Activated T-cell treated with anti-CD3 and anti-CD28 coated beads, Interleukin-2, amount 50 U/mL, for 24 hours (primary cell): ENCODE measurements around the gene PHF21A.
A peak's percentile ranks its signal among the peaks of the same experiment; 100 is the strongest.
"Not testable (repeated sequence)": the region's sequence is repeated elsewhere in the genome, so short reads cannot be mapped to it uniquely, and the experiment has no call there.

Experiments
- DNase-seq: peaks from one replicate; pipeline ENCODE4 v3.0.0-alpha.2; 2020
- H3K27ac Mint-ChIP-seq: 2 replicates; pipeline ENCODE4 v1.8.0; 2020; ENCODE audit warnings: mild to moderate bottlenecking, mixed read lengths
- H3K27me3 Mint-ChIP-seq: 2 replicates; pipeline ENCODE4 v1.8.0; 2020; ENCODE audit warnings: mixed read lengths
- H3K36me3 Mint-ChIP-seq: 2 replicates; pipeline ENCODE4 v1.8.0; 2020; ENCODE audit warnings: low read depth, mixed read lengths
- H3K4me1 Mint-ChIP-seq: 2 replicates; pipeline ENCODE4 v1.8.0; 2020; ENCODE audit warnings: low read depth, mixed read lengths
- H3K4me3 Mint-ChIP-seq: 2 replicates; pipeline ENCODE4 v1.8.0; 2020; ENCODE audit warnings: mild to moderate bottlenecking, moderate library complexity, mixed read lengths
- H3K9me3 Mint-ChIP-seq: 2 replicates; pipeline ENCODE4 v1.8.0; 2020; ENCODE audit warnings: mixed read lengths

Gene PHF21A

GRCh38 chr11:45983471-45983845 is 137.8 kb downstream of the PHF21A start:
- Mint-ChIP-seq H3K27me3 (no peaks in the 10 kb centered on the region), H3K36me3 (peaks cover 14% of the 10 kb centered on the region), H3K27ac (no peak overlapping the region), H3K4me3 (no peak overlapping the region), H3K9me3 (no peaks in the 10 kb centered on the region), H3K4me1 (peaks cover 32% of the 10 kb centered on the region)
- DNase-seq, result no peak

DNA sequence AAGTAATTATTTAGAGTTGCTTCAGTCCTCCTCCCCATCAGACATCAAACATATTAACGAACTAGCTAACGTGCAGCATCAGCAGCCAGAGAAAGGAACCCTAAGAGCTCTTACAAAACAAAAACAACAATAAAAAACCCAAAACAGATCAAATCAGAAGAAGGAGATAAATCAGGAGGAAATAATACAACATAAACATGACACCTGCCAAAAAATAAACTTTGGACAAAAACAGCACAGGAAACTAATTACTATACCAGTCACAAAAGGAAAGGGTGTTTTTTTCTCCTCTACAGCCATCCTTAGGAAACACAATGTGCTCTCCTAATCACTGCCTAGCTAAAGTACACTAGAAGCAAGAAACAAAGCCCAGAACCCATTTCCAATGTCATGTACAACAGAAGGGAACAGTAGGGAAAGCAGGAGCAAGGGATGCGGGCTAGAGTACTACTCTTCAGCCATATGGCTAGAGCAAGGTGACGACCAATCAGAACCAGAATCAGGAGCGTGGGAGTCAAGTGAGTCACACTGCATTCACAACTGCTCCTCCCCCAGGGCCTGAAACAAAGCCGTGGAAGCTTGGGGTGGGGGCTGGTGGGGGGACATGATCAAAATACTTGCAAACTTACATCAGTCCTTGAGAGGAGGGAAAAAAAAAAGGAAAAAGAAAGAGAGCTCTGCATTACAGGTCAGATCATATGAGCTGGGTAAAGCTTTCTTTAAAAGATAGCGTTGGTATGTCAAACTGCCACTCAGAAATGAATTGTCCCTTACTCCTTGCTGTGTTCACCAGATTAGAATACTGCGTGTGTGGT is 138.4 kb downstream of the PHF21A start:
- Mint-ChIP-seq H3K9me3 (no peaks in the 10 kb centered on the region), H3K4me1 (peaks cover 32% of the 10 kb centered on the region), H3K36me3 (peaks cover 20% of the 10 kb centered on the region), H3K27ac (peak overlapping the region; percentile 62), H3K4me3 (no peak overlapping the region), H3K27me3 (no peaks in the 10 kb centered on the region)
- peak; percentile 53 for DNase-seq

- Mint-ChIP-seq H3K4me1 (peaks cover 32% of the 10 kb centered on the region), H3K36me3 (peaks cover 27% of the 10 kb centered on the region)
- not testable (repeated sequence) for H3K4me3 Mint-ChIP-seq, H3K27ac Mint-ChIP-seq, H3K9me3 Mint-ChIP-seq, H3K27me3 Mint-ChIP-seq, DNase-seq
Observed at GRCh38 chr11:45981826-45982225, 139.4 kb downstream of the PHF21A start.

- peaks cover 57% of the 10 kb centered on the region for H3K36me3 Mint-ChIP-seq
- H3K27me3 Mint-ChIP-seq, result no peaks in the 10 kb centered on the region
- no peaks in the 10 kb centered on the region for H3K9me3 Mint-ChIP-seq
- H3K4me1 Mint-ChIP-seq, result no peaks in the 10 kb centered on the region
- DNase-seq, result no peak
- no peak overlapping the region for H3K4me3 Mint-ChIP-seq
- no peak overlapping the region for H3K27ac Mint-ChIP-seq
Observed at GRCh38 chr11:45974806-45975205, 146.4 kb downstream of the PHF21A start.

DNA sequence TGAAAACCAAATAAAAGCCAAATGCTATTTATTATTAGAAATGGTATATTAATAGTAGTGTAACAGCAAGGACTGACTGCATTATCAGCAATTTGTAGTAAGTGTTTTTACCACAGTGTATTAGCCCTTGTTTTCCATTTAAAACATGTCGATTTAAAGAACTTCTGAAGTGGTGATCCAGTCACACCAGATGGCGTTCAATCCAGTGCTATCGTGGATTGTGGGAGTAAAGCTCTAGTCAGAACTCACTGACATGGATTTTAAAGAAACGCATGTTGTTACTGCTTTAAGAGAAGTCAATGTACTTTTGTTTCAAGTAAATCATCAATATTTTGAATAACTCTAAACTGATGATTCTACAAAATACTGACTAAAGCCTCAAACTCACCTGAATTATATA is 147.7 kb downstream of the PHF21A start:
- H3K27me3 Mint-ChIP-seq, result no peaks in the 10 kb centered on the region
- H3K27ac Mint-ChIP-seq, result no peak overlapping the region
- no peaks in the 10 kb centered on the region for H3K4me1 Mint-ChIP-seq
- no peaks in the 10 kb centered on the region for H3K9me3 Mint-ChIP-seq
- peaks cover 54% of the 10 kb centered on the region for H3K36me3 Mint-ChIP-seq
- DNase-seq, result no peak
- H3K4me3 Mint-ChIP-seq, result no peak overlapping the region

- Mint-ChIP-seq H3K4me3 (no peak overlapping the region), H3K9me3 (no peaks in the 10 kb centered on the region), H3K4me1 (no peaks in the 10 kb centered on the region), H3K27ac (no peak overlapping the region), H3K27me3 (no peaks in the 10 kb centered on the region), H3K36me3 (peaks cover 45% of the 10 kb centered on the region)
- DNase-seq, result no peak
Observed at GRCh38 chr11:45968901-45969300, 152.4 kb downstream of the PHF21A start.

DNA sequence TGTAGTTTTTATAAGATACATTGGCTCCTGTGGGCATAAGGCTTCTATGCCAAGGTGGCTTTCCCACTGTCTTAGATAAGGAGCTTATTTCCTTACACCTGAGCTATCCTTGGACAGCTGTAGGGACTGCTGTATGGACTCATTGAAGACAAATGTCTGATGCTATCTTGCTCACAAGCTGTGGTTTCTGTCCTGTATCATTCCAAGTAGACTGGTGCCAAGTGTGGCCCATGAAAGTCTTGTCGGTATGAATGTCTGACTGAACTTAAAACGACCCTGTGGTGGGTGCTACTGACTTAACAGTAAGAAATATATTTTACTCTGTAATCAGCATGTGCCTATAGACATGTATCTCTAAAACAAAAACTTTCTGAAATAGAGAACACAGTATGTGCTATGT is 153.7 kb downstream of the PHF21A start:
- DNase-seq, result no peak
- H3K4me3 Mint-ChIP-seq, result no peak overlapping the region

GRCh38 chr11:45964911-45965389 is 156.3 kb downstream of the PHF21A start:
- no peaks in the 10 kb centered on the region for H3K4me1 Mint-ChIP-seq
- H3K4me3 Mint-ChIP-seq, result no peak overlapping the region
- peaks cover 42% of the 10 kb centered on the region for H3K36me3 Mint-ChIP-seq
- peak; percentile 59 for DNase-seq
- no peak overlapping the region for H3K27ac Mint-ChIP-seq
- no peaks in the 10 kb centered on the region for H3K9me3 Mint-ChIP-seq
- H3K27me3 Mint-ChIP-seq, result no peaks in the 10 kb centered on the region

More for the DNA sequence above, 153.7 kb downstream of the PHF21A start:
- H3K36me3 Mint-ChIP-seq, result peaks cover 45% of the 10 kb centered on the region
- no peaks in the 10 kb centered on the region for H3K9me3 Mint-ChIP-seq
- no peak overlapping the region for H3K27ac Mint-ChIP-seq
- no peaks in the 10 kb centered on the region for H3K27me3 Mint-ChIP-seq
- H3K4me1 Mint-ChIP-seq, result no peaks in the 10 kb centered on the region

GRCh38 chr11:45961751-45962240 is 159.5 kb downstream of the PHF21A start:
- Mint-ChIP-seq H3K4me1 (peaks cover 2% of the 10 kb centered on the region), H3K27me3 (no peaks in the 10 kb centered on the region), H3K36me3 (peaks cover 31% of the 10 kb centered on the region), H3K9me3 (no peaks in the 10 kb centered on the region), H3K4me3 (no peak overlapping the region), H3K27ac (no peak overlapping the region)
- DNase-seq, result no peak

DNA sequence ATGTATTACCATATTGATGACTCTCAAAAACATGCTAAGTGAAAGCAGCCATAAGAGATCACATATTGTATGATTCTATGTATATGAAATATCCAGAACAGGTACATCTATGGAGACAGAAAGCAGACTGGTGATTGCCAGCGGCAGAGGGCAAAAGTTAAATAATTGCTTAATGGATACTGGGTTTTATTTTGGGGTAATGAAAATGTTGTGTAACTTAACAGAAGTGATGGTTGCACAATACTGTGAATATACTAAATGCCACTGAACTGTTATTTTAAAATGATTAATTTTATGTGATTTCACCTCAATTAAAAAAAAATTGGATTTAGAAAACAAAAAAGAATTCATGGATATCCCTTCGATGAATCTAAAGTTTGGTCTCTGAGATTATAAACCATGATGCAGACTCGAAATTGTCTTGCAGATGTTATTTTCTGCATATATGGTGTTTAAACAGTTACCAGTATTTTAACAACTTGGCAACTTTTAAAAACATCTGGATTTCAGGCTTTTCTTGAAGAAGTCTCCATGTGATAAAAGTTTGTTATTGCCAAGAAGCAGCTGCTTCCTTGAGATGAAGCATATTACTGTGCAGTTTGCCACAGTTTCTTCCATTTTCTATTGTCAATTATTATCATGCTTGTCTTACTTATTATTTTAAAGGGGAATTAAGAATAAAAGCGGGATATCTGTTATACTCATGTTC is 160.7 kb downstream of the PHF21A start:
- H3K36me3 Mint-ChIP-seq, result peaks cover 40% of the 10 kb centered on the region
- no peaks in the 10 kb centered on the region for H3K27me3 Mint-ChIP-seq
- H3K27ac Mint-ChIP-seq, result no peak overlapping the region
- no peak for DNase-seq
- peaks cover 2% of the 10 kb centered on the region for H3K4me1 Mint-ChIP-seq
- no peaks in the 10 kb centered on the region for H3K9me3 Mint-ChIP-seq
- no peak overlapping the region for H3K4me3 Mint-ChIP-seq

DNA sequence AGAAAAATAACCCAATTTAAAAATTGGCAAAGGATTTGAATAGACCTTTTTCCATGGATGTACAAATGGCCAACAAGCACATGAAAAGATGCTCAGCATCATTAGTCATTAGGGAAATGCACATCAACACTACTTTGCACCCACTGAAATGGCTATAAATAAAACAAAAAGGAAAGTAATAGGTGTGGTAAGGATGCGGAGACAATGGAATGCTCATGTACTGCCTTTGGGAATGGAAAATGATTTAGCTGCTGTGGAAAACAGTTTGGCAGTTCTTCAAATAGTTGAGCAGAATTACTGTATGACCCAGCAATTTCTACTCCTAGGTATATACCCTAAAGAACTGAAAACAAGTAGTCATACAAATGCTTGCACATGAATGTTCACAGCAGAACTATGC is 161.4 kb downstream of the PHF21A start:
- H3K36me3 Mint-ChIP-seq, result peaks cover 46% of the 10 kb centered on the region
- H3K27me3 Mint-ChIP-seq, result no peaks in the 10 kb centered on the region
- H3K4me3 Mint-ChIP-seq, result no peak overlapping the region
- no peak for DNase-seq
- H3K27ac Mint-ChIP-seq, result no peak overlapping the region
- peaks cover 2% of the 10 kb centered on the region for H3K4me1 Mint-ChIP-seq
- H3K9me3 Mint-ChIP-seq, result no peaks in the 10 kb centered on the region

- no peak overlapping the region for H3K27ac Mint-ChIP-seq
- H3K4me1 Mint-ChIP-seq, result no peaks in the 10 kb centered on the region
- peaks cover 83% of the 10 kb centered on the region for H3K36me3 Mint-ChIP-seq
- H3K9me3 Mint-ChIP-seq, result no peaks in the 10 kb centered on the region
- DNase-seq, result no peak
- no peak overlapping the region for H3K4me3 Mint-ChIP-seq
- H3K27me3 Mint-ChIP-seq, result no peaks in the 10 kb centered on the region
Observed at GRCh38 chr11:45949992-45950407, 171.3 kb downstream of the PHF21A start.

GRCh38 chr11:45948356-45948755 is 172.9 kb downstream of the PHF21A start:
- no peak overlapping the region for H3K27ac Mint-ChIP-seq
- no peaks in the 10 kb centered on the region for H3K4me1 Mint-ChIP-seq
- no peaks in the 10 kb centered on the region for H3K27me3 Mint-ChIP-seq
- no peak for DNase-seq
- H3K9me3 Mint-ChIP-seq, result no peaks in the 10 kb centered on the region
- H3K36me3 Mint-ChIP-seq, result peaks cover 91% of the 10 kb centered on the region
- no peak overlapping the region for H3K4me3 Mint-ChIP-seq

GRCh38 chr11:45947885-45948284 is 173.4 kb downstream of the PHF21A start:
- Mint-ChIP-seq H3K27ac (no peak overlapping the region), H3K4me1 (no peaks in the 10 kb centered on the region), H3K4me3 (no peak overlapping the region), H3K9me3 (no peaks in the 10 kb centered on the region), H3K36me3 (peaks cover 89% of the 10 kb centered on the region), H3K27me3 (no peaks in the 10 kb centered on the region)
- DNase-seq, result no peak

GRCh38 chr11:45945397-45945999 is 175.8 kb downstream of the PHF21A start:
- Mint-ChIP-seq H3K9me3 (no peaks in the 10 kb centered on the region), H3K27ac (no peak overlapping the region), H3K4me3 (no peak overlapping the region), H3K4me1 (peaks cover 2% of the 10 kb centered on the region), H3K27me3 (no peaks in the 10 kb centered on the region), H3K36me3 (peaks cover 79% of the 10 kb centered on the region)
- no peak for DNase-seq
